ENCODE results near the gene ZNF426.

ZNF426 gene

GRCh38 chr19:9494096-9494495, 44.3 kb downstream of the ZNF426 start:
- FAIRE-seq: no peak

GRCh38 chr19:9487016-9487415, 51.4 kb downstream of the ZNF426 start:
- FAIRE-seq: no peak

- FAIRE-seq: no peak
Measured at GRCh38 chr19:9485140-9485539, 53.3 kb downstream of the ZNF426 start.

- FAIRE-seq: no peak
Measured at GRCh38 chr19:9474975-9475374, 63.5 kb downstream of the ZNF426 start.
